Tibial artery (tissue), 4 donors: ENCODE data around the gene CEBPG.

Experiments
- DNase-seq, 2 donors: peaks; one replicate each; pipeline ENCODE4 v3.0.0-alpha.2; 2019
- H3K27ac ChIP-seq, 2 donors: fragments of 200-600 bp; sonication (generic) in 1 of 2; 1 replicate in 1 of 2; 2 replicates in 1 of 2; pipeline ENCODE4 v1.5.1; 2018 to 2019; ENCODE audit warnings: mild to moderate bottlenecking in 1 of 2
- H3K27me3 ChIP-seq, 2 donors: fragments of 200-600 bp; sonication (generic) in 1 of 2; one replicate each; pipeline versions ENCODE4 v1.5.1 to v1.6.0; 2016 to 2019
- H3K36me3 ChIP-seq, 3 donors: fragments of 200-600 bp; sonication (generic) in 2 of 3; one replicate each; pipeline ENCODE4 v1.5.1; 2016 to 2019; ENCODE audit warnings: mild to moderate bottlenecking in 2 of 3
- H3K4me1 ChIP-seq, 4 donors: fragments of 200-600 bp; sonication (generic) in 2 of 4; 1 replicate in 3 of 4; 2 replicates in 1 of 4; pipeline ENCODE4 v1.5.1; 2016 to 2019
- H3K4me3 ChIP-seq, 2 donors: fragments of 200-600 bp; sonication (generic) in 1 of 2; 1 replicate in 1 of 2; 2 replicates in 1 of 2; pipeline ENCODE4 v1.5.1; 2018 to 2019; ENCODE audit warnings: mild to moderate bottlenecking in 2 of 2
- H3K9me3 ChIP-seq, 3 donors: fragments of 200-600 bp; sonication (generic) in 1 of 3; one replicate each; pipeline ENCODE4 v1.5.1; 2016 to 2019
- CTCF ChIP-seq, 2 experiments: fragments of 200-600 bp in 1 of 2; fragments of 450-650 bp in 1 of 2; IDR thresholded peaks; one replicate each; pipeline ENCODE4 v1.5.1; 2017 to 2019; ENCODE audit warnings: antibody characterized with exemption in 2 of 2, mild to moderate bottlenecking in 1 of 2, moderate library complexity in 1 of 2
- intact Hi-C: fragments of 100-400 bp; cut with DNase I; formaldehyde crosslinking; loops from one replicate; pipeline ENCODE4 v1.15.0; 2023; ENCODE audit warnings: low total_unique reads

CEBPG gene

GRCh38 chr19:33403221-33403972, 29.9 kb downstream of the CEBPG start:
- DNase-seq: peak; percentile 18 to 60
- Histone ChIP-seq H3K4me3 (no peak overlapping the region), H3K27ac (no peak overlapping the region), H3K9me3 (no peaks in the 10 kb centered on the region), H3K27me3 (no peaks in the 10 kb centered on the region), H3K36me3 (peaks cover 0 to 27% (median 0%) of the 10 kb centered on the region in 3 donors), H3K4me1 (no peaks in the 10 kb centered on the region)
- intact Hi-C loops: loop anchor here (10.0 kb wide), 1 partner anchor 99 kb away; the partner anchor contains the start of gene CEBPA
- TF ChIP-seq CTCF (IDR thresholded peaks at IDR 0.05): no peak

GRCh38 chr19:33403973-33404304, 30.4 kb downstream of the CEBPG start:
- Histone ChIP-seq H3K36me3 (peaks cover 0 to 27% (median 0%) of the 10 kb centered on the region in 3 donors), H3K27ac (no peak overlapping the region), H3K4me3 (no peak overlapping the region), H3K4me1 (no peaks in the 10 kb centered on the region), H3K9me3 (no peaks in the 10 kb centered on the region), H3K27me3 (no peaks in the 10 kb centered on the region)
- intact Hi-C loops: loop anchor here (10.0 kb wide), 1 partner anchor 99 kb away; the partner anchor contains the start of gene CEBPA
- TF ChIP-seq CTCF (IDR thresholded peaks at IDR 0.05): no peak
- no peak for DNase-seq

- peak; percentile 19 to 45 for DNase-seq
- Histone ChIP-seq H3K4me1 (no peaks in the 10 kb centered on the region), H3K27me3 (no peaks in the 10 kb centered on the region), H3K36me3 (peaks cover 0 to 23% (median under 1%) of the 10 kb centered on the region in 3 donors), H3K9me3 (no peaks in the 10 kb centered on the region), H3K27ac (no peak overlapping the region), H3K4me3 (no peak overlapping the region)
- no peak for TF ChIP-seq CTCF (IDR thresholded peaks at IDR 0.05)
- intact Hi-C loops: loop anchor here (10.0 kb wide), 1 partner anchor 100 kb away; the partner anchor contains the start of gene CEBPA
Measured at GRCh38 chr19:33404506-33405253, 31.2 kb downstream of the CEBPG start.

- H3K36me3 ChIP-seq: peaks cover 0 to 26% (median 5%) of the 10 kb centered on the region in 3 donors
- TF ChIP-seq CTCF (IDR thresholded peaks at IDR 0.05): no peak
- DNase-seq: peak in 1 of 2 donors; percentile 41
Measured at GRCh38 chr19:33405254-33405552, 31.7 kb downstream of the CEBPG start.

GRCh38 chr19:33405553-33406461, 32.3 kb downstream of the CEBPG start:
- no peaks in the 10 kb centered on the region for H3K27me3 ChIP-seq
- peak in 1 of 2 donors; percentile 16 for DNase-seq
- no peaks in the 10 kb centered on the region for H3K4me1 ChIP-seq
- intact Hi-C loops: loop anchor here (2.0 to 10.0 kb wide), 3 partner anchors 101 to 171 kb away; partner anchors contain the start of gene CEBPA
- H3K27ac ChIP-seq: no peak overlapping the region
- peaks cover 4 to 32% (median 10%) of the 10 kb centered on the region in 3 donors for H3K36me3 ChIP-seq
- H3K9me3 ChIP-seq: no peaks in the 10 kb centered on the region
- H3K4me3 ChIP-seq: no peak overlapping the region
- TF ChIP-seq CTCF (IDR thresholded peaks at IDR 0.05): no peak

More at GRCh38 chr19:33405254-33405552, 31.7 kb downstream of the CEBPG start:
- no peaks in the 10 kb centered on the region for H3K9me3 ChIP-seq
- intact Hi-C loops: loop anchor here (10.0 kb wide), 1 partner anchor 100 kb away; the partner anchor contains the start of gene CEBPA
- no peaks in the 10 kb centered on the region for H3K4me1 ChIP-seq
- H3K27me3 ChIP-seq: no peaks in the 10 kb centered on the region
- H3K27ac ChIP-seq: no peak overlapping the region
- no peak overlapping the region for H3K4me3 ChIP-seq
